ENCODE measurements around the gene EME2. TPM values are rescaled to one million over a fixed set of nuclear protein-coding genes. Genes with fewer than 3 reads are reported as not detected.

Gene EME2
- total and polyA plus RNA-seq, 4 donors: 1.4 to 9.0 (median 3.0) TPM

- H3K36me3 ChIP-seq (ENCODE audit: control insufficient read depth in 4 of 4, insufficient read depth in 3 of 4, low read depth in 1 of 4, low read length in 3 of 4): peaks cover 7 to 52% (median 14%) of the 10 kb centered on the region in 4 donors
- WGBS: 96% methylated on average over 19 of the region's 19 CpGs
- H3K27ac ChIP-seq (ENCODE audit: low read depth in 1 of 2, low read length in 2 of 2): no peak overlapping the region
- H3K27me3 ChIP-seq (ENCODE audit: control insufficient read depth in 4 of 4, insufficient read depth in 4 of 4, low read length in 3 of 4): no peaks in the 10 kb centered on the region
- H3K4me1 ChIP-seq (ENCODE audit: control insufficient read depth in 4 of 4, insufficient read depth in 4 of 4, low read length in 3 of 4): peaks cover 0 to 14% (median 6%) of the 10 kb centered on the region in 4 donors
- no peak for DNase-seq (ENCODE audit: low spot score)
- H3K9ac ChIP-seq (ENCODE audit: low read depth in 1 of 2, low read length in 2 of 2): no peak overlapping the region
- no peak for TF ChIP-seq REST (IDR thresholded peaks at IDR 0.05)
- TF ChIP-seq EGR1 (IDR thresholded peaks at IDR 0.05; ENCODE audit: low read depth in 2 of 2): no peak
- no peak for TF ChIP-seq RXRA (IDR thresholded peaks at IDR 0.05)
- no peak for TF ChIP-seq FOXA2 (IDR thresholded peaks at IDR 0.05)
- TF ChIP-seq MAX (IDR thresholded peaks at IDR 0.05): no peak
- no peak for TF ChIP-seq JUND (IDR thresholded peaks at IDR 0.05)
- H3K9me3 ChIP-seq (ENCODE audit: control insufficient read depth in 4 of 4, low read length in 3 of 4): no peaks in the 10 kb centered on the region
- H3K4me3 ChIP-seq (ENCODE audit: low read depth in 1 of 3, low read length in 3 of 3): no peak overlapping the region
Measured at GRCh38 chr16:1766231-1766630, 6.4 kb upstream of the EME2 start.

GRCh38 chr16:1766701-1767100 is 5.9 kb upstream of the EME2 start:
- H3K9me3 ChIP-seq (ENCODE audit: control insufficient read depth in 4 of 4, low read length in 3 of 4): no peaks in the 10 kb centered on the region
- H3K9ac ChIP-seq (ENCODE audit: low read depth in 1 of 2, low read length in 2 of 2): no peak overlapping the region
- H3K36me3 ChIP-seq (ENCODE audit: control insufficient read depth in 4 of 4, insufficient read depth in 3 of 4, low read depth in 1 of 4, low read length in 3 of 4): peaks cover 7 to 52% (median 14%) of the 10 kb centered on the region in 4 donors
- no peak overlapping the region for H3K4me3 ChIP-seq (ENCODE audit: low read depth in 1 of 3, low read length in 3 of 3)
- no peak for TF ChIP-seq SP1 (IDR thresholded peaks at IDR 0.05)
- no peak for TF ChIP-seq TAF1 (conservative IDR thresholded peaks at IDR 0.05)
- TF ChIP-seq RAD21 (IDR thresholded peaks at IDR 0.05): no peak
- TF ChIP-seq RXRA (IDR thresholded peaks at IDR 0.05): no peak
- no peak for TF ChIP-seq NR2F2 (IDR thresholded peaks at IDR 0.05)
- peaks cover 0 to 15% (median 6%) of the 10 kb centered on the region in 4 donors for H3K4me1 ChIP-seq (ENCODE audit: control insufficient read depth in 4 of 4, insufficient read depth in 4 of 4, low read length in 3 of 4)
- no peaks in the 10 kb centered on the region for H3K27me3 ChIP-seq (ENCODE audit: control insufficient read depth in 4 of 4, insufficient read depth in 4 of 4, low read length in 3 of 4)
- no peak for DNase-seq (ENCODE audit: low spot score)
- H3K27ac ChIP-seq (ENCODE audit: low read depth in 1 of 2, low read length in 2 of 2): no peak overlapping the region
- 94% methylated on average over 18 of the region's 18 CpGs for WGBS

- Histone ChIP-seq H3K9ac (ENCODE audit: low read depth in 1 of 2, low read length in 2 of 2) (no peak overlapping the region), H3K27me3 (ENCODE audit: control insufficient read depth in 4 of 4, insufficient read depth in 4 of 4, low read length in 3 of 4) (no peaks in the 10 kb centered on the region), H3K9me3 (ENCODE audit: control insufficient read depth in 4 of 4, low read length in 3 of 4) (no peaks in the 10 kb centered on the region), H3K4me3 (ENCODE audit: low read depth in 1 of 3, low read length in 3 of 3) (no peak overlapping the region), H3K27ac (ENCODE audit: low read depth in 1 of 2, low read length in 2 of 2) (no peak overlapping the region), H3K4me1 (ENCODE audit: control insufficient read depth in 4 of 4, insufficient read depth in 4 of 4, low read length in 3 of 4) (peaks cover 0 to 21% (median 12%) of the 10 kb centered on the region in 4 donors), H3K36me3 (ENCODE audit: control insufficient read depth in 4 of 4, insufficient read depth in 3 of 4, low read depth in 1 of 4, low read length in 3 of 4) (peaks cover 7 to 46% (median 13%) of the 10 kb centered on the region in 4 donors)
- 94% methylated on average over 42 of the region's 42 CpGs for WGBS
- no peak for DNase-seq (ENCODE audit: low spot score)
- no peak for TF ChIP-seq RAD21 (IDR thresholded peaks at IDR 0.05)
- no peak for TF ChIP-seq NR2F2 (IDR thresholded peaks at IDR 0.05)
- no peak for TF ChIP-seq ZBTB33 (IDR thresholded peaks at IDR 0.05)
- no peak for TF ChIP-seq EGR1 (IDR thresholded peaks at IDR 0.05; ENCODE audit: low read depth in 2 of 2)
- no peak for TF ChIP-seq MAX (IDR thresholded peaks at IDR 0.05)
- no peak for TF ChIP-seq YY1 (IDR thresholded peaks at IDR 0.05)
- no peak for TF ChIP-seq RXRA (IDR thresholded peaks at IDR 0.05)
- TF ChIP-seq GABPA (IDR thresholded peaks at IDR 0.05 in 1 of 2, conservative IDR thresholded peaks at IDR 0.05 in 1 of 2): no peak
- no peak for TF ChIP-seq TAF1 (conservative IDR thresholded peaks at IDR 0.05)
- TF ChIP-seq HNF4A (conservative IDR thresholded peaks at IDR 0.05): no peak
- no peak for TF ChIP-seq HNF4G (IDR thresholded peaks at IDR 0.05)
Measured at GRCh38 chr16:1767116-1767994, 5.3 kb upstream of the EME2 start.

Measured in liver (tissue), 9 donors.